ENCODE measurements around the gene TUBA4B.

Gene TUBA4B

DNA sequence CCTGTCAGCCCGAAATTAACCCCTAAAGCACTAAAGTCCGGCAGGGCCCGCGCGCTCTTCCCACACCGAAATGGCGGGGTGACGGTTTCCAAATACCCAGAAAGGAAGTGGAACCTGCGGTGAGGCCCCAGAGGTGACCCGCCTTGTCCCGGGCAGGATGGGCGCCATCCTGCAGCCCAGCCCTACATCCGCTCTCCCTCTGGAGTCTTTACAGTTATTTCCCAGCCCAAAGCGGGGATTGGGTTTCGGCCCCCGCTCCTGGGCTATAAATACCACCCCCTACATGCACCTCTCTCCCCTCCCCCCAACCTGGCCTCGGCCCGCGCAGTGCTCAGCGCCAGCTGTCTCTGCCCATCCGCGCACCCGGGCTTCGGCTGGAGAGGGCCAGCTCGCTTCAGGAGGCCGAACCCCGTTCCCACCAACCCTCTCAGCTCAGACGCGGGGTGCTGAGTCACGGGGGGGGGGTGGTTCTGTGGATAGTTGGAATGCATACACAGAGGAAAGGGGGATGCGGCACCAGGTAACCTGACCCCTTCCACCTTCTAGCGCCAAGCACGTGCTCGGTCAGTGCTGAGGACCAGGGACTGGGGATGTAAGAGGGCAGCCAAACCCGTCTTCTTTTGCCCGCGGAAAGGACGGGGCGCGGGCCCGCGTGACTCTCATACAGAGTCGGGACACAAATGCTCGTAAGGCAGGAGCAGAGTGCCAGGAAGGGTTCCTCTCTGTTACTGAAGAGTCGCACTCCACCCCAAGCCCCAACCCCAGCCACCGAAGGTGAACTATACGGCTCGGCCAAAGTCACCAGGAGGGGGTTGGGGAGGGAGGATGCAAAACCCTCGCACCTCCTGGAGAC, at the start of gene TUBA4B:
Gene TUBA4B, plus strand, starts transcription at position 344 of the 853 bp plus-strand sequence. Its CDS starts 165 bp downstream, at position 509.
- DNase-seq (ENCODE audit: low read depth): no peak
- TF ChIP-seq CTCF (IDR thresholded peaks at IDR 0.05; ENCODE audit: control insufficient read depth, extremely low read depth, insufficient read depth): no peak
- peak within 1 kb of the TSS; percentile 84 for H3K4me3 ChIP-seq (ENCODE audit: low read depth, low read length)

- DNase-seq (ENCODE audit: low read depth): no peak
- no peak for TF ChIP-seq CTCF (IDR thresholded peaks at IDR 0.05; ENCODE audit: control insufficient read depth, extremely low read depth, insufficient read depth)
- H3K4me3 ChIP-seq (ENCODE audit: low read depth, low read length): no peak overlapping the region
Observed at GRCh38 chr2:219204425-219205164, 48.4 kb upstream of the TUBA4B start.

- TF ChIP-seq CTCF (IDR thresholded peaks at IDR 0.05; ENCODE audit: control insufficient read depth, extremely low read depth, insufficient read depth): no peak
- H3K4me3 ChIP-seq (ENCODE audit: low read depth, low read length): no peak overlapping the region
- no peak for DNase-seq (ENCODE audit: low read depth)
Observed at GRCh38 chr2:219205165-219205538, 47.9 kb upstream of the TUBA4B start.

- DNase-seq (ENCODE audit: low read depth): no peak
- no peak for TF ChIP-seq CTCF (IDR thresholded peaks at IDR 0.05; ENCODE audit: control insufficient read depth, extremely low read depth, insufficient read depth)
- peak overlapping the region; percentile 74 for H3K4me3 ChIP-seq (ENCODE audit: low read depth, low read length)
Observed at GRCh38 chr2:219205981-219206327, 47.1 kb upstream of the TUBA4B start.

- H3K4me3 ChIP-seq (ENCODE audit: low read depth, low read length): peak within 1 kb of the TSS; percentile 74
- no peak for TF ChIP-seq CTCF (IDR thresholded peaks at IDR 0.05; ENCODE audit: control insufficient read depth, extremely low read depth, insufficient read depth)
- DNase-seq (ENCODE audit: low read depth): peak; percentile 54
Observed at GRCh38 chr2:219206328-219207133, 46.5 kb upstream of the TUBA4B start, which contains the start of gene ZFAND2B. ZFAND2B (plus strand) TSS chr2:219206782; CDS start chr2:219206988, 206 bp downstream.

- peak overlapping the region; percentile 74 for H3K4me3 ChIP-seq (ENCODE audit: low read depth, low read length)
- DNase-seq (ENCODE audit: low read depth): no peak
- TF ChIP-seq CTCF (IDR thresholded peaks at IDR 0.05; ENCODE audit: control insufficient read depth, extremely low read depth, insufficient read depth): no peak
Observed at GRCh38 chr2:219207134-219207883, 45.7 kb upstream of the TUBA4B start.
